NCI-H524 (cell line): ENCODE measurements around the gene NOS1.
"Not testable (repeated sequence)": the region's sequence is repeated elsewhere in the genome, so short reads cannot be mapped to it uniquely, and the experiment has no call there.

Experiments
- DNase-seq, 2 experiments: peaks; one replicate each; lab custom pipeline; 2025; lab: John Stamatoyannopoulos, UW

Gene NOS1

DNA sequence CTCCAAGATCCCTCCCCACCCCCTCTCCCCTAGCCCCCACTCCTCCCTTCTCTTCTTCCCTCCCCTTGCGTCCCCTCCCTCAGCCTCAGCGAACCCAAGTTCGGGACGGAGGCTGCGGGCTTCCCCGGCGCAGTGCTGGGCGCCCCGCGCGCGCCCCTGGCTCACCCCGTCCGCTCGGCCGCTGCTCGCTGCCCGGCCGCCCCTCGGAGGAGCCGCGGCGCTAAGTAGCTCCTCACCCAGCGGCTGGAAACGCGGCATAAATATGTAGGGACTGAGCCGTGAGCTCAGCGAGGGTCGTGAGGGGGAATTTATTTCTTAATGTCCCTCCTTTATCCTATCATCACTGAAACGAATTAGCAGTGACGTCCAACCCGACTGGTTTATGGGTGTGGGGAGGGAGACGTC lies at the start of gene NOS1:
Gene NOS1, minus strand, starts transcription at position 280 of the 405 bp plus-strand sequence. CDS start 30,557 bp downstream, outside the sequence.
- DNase-seq = no peak

DNA sequence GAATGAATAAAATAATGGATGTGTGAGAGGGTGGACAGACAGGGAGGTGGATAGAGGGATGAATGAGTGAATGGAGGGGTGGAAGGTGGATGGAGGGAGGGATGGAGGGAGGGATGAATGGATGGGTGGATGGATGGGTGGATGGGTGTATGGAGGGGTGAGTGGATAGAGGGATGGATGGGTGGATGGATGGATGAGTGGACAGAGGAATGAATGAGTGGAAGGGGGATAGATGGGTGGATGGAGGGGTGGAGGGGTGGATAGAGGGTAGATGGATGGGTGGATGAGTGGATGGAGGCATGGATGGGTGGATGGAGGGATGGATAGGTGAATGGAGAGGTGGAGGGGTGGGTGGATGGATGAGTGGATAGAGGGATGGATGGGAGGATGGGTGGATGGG lies 47.9 kb upstream of the NOS1 start:
- DNase-seq = no peak

DNA sequence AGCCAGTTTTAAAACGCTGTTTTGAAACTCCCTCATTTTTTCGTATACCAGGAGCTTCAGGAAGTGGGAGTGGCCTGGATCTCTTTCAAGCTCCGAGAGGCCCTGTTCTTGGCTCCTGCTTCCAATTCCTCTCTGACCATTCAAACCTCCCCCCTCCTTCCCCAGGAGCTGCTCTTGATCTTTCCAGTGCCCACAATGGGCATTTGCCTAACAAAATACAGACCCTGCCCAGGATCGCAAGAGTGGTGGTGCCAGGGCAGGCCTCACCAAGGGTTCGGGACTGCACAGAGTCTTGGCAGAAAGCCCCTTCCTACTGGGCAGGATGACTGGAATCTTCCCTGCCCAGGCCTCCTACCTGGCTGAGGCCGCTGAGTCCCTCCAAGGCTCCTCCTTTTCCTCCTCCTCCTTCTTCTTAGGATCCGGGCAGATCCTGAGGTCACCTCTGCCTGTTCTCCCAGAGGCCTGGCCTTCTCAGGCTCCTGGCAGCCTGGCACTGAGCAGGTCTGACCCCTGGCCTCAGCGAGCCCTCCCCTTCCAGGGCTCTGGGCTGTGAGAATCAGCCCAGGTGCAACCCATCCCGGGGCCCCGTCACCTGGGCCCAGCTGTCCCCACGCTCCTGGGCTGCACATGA lies 46.9 kb upstream of the NOS1 start:
- DNase-seq = no peak

DNA sequence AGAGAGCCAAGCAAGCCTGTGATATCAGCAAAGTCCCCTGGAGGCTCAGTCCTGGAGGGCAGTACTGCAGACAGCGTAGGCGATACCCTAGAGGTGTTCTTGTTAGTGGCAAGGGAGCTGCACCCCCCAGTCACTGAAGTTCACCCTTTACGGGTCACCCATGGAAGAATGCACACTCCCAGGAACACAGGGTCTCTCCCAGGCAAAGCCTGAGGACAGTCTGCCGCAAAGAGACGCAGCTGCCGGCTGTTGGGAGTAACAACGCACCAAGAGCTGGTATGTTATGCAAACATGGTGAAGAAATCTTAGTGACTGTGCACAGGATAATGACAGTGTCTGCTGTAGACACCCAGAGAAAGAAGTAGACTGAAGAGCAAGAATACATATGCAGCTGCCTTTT lies 43.5 kb upstream of the NOS1 start:
- DNase-seq = no peak

DNA sequence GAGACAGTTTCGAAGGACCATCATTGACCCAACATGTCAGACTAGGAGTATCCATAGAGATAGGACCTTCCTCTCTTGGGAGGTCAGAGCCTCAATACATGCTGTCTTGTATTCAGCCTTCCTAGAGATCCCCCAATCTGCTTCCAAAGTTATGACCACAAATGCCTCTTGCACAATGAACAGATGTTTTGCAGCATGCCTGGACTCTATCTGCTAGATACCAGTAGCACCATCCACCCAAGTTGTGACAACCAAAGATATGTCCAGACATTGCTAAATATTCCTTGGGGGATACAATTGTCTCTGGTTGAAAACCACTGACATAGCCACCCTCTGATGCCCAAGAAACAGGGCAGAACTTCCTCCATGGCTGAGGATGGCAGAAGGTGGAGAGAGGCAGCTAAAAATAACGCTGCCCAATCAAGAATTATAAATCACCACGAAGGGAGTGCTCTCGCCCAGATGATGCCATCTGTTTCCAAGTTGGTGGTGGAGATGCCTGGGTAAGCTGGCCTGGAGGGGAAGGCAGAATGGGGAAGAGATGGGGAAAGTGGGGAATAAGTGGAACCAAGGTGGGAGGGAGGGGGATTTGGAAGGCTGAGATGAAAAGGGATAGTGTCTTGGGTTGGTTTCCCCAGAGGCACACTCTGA lies 42.9 kb upstream of the NOS1 start:
- DNase-seq = peak; percentile 29 to 58

DNA sequence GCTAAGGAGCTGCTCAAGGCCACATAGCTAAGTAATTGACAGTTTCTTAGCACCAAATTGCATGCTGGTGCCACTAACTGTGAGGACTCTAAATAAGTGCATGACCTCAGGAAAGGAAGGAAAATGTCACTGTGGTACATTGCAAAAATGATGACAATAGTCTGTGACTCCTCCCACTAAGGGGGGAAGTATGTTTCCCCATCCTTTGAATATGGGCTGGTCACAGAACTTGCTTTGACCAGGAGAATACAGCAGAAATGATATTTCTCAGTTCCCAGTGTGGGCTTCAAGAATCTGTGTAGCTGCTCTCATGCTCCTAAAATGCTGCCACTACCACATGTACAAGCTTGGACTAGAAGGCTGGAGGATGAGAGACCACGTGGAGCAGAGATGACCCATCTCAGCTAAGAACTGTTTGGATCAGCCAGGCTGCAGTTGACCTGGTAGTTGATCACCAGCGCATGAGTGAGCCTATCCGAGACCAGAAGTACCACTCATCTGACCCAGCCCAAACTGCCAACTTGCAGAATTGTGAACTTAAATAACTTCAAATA lies 42.2 kb upstream of the NOS1 start:
- DNase-seq = no peak

DNA sequence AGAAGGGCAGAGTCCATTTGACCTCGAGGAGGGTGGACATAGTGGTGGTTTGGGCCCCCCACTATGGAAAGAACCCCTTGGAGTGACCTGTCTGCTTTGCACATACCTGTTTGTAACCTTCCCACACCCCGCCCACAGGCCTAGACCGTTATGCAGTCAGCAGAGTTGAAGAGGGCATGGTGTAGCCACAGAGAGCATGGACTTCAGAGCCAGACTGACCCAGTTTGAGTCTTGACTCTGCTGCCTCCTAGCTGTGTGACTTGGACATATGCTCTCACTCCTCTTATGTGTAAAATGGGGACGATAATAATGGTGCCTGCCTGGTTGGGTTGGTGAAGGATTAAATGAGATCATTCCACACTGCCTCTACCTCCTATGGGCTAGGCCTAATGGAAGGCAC lies 40.9 kb upstream of the NOS1 start:
- no peak for DNase-seq

DNA sequence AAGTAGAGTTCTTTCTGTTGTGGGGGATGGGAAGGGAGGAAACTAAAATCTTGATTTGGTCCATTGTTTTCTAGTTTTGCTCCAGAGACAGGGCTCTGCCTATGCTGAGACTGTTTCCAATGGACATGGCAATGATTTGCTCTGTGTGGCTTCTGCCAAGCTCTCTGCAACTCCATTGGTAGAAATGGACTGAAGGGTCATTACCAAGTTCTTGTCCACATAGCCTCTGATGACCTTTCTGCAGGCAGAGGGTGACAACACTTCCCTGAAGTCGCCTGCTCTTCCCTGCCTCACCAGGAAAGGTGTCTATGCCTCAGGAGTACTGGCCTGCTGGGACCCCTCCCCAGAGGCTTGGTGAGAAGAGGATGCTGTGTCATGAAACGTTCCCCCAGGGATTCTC lies 39.5 kb upstream of the NOS1 start:
- no peak for DNase-seq

DNA sequence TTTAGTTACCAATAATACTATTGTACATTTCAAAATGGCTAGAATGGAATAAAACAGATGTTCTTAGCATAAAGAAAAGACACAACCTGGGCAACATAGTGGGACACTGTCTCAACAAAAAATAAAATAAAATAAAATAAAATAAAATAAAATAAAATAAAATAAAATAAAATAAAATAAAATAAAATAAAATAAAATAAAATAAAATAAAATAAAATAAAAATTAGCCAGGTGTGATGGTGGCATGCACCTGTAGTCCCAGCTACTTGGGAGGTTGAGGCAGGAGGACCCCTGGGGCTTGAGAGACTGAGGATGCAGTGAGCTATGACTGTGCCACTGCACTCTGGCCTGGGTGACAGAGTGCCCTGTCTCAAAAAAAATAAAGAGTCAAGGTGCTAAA lies 37.1 kb upstream of the NOS1 start:
- not testable (repeated sequence) for DNase-seq

DNA sequence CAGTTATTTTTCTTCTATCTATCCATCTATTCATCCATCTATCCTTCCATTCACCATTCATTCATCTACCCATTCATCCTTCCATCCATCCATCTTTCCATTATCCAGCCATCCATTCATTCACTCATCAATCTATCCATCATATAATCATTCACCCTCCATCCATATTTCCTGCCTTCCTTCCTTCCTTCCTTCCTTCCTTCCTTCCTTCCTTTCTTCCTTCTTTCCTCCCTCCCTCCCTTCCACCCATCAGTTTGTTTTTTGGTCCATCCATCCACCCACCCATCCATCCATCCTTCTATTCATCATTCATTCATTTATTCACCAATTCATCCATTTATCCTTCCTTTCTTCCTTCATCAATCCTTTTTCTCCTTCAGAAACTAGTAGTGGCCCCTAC lies 34.3 kb upstream of the NOS1 start:
- DNase-seq = no peak

DNA sequence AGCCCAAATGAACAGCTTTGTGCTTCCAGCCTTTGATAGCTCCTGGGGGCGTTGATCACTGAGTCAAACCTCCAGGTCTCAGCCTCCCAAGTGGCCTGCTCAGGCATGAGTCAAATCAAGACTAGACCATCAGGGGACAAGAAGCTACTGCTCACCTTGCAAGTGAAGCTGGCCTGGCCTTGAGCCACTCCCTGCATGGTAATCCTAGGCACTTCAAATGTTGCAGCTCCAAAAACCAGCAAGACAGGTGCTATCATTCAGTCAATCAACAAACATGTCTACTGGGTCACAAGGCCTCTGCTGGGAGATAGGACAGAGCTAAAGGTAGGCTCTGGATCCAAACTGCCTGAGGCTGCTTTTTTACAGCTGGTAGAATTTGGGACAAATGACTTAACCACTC lies 33.1 kb upstream of the NOS1 start:
- DNase-seq = no peak

DNA sequence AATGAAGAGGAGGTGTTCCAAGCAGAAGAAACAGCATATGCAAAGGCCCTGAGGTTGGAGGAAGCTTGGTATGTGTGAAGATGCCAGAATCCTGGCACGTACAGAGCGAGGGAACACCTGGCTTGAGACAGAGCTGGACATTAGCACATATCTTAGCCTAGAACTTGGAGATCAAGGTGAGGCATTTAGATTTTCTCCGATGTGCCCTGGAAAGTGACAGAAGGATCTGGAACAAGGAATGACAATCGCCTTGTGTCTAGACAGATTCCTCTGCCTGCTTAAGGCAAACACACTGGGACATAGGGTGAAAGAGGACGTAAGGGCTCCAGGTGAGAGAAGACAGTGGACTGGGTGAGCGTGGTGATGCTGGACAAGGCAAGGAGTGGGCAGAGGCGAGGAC lies 32.2 kb upstream of the NOS1 start:
- DNase-seq = no peak

DNA sequence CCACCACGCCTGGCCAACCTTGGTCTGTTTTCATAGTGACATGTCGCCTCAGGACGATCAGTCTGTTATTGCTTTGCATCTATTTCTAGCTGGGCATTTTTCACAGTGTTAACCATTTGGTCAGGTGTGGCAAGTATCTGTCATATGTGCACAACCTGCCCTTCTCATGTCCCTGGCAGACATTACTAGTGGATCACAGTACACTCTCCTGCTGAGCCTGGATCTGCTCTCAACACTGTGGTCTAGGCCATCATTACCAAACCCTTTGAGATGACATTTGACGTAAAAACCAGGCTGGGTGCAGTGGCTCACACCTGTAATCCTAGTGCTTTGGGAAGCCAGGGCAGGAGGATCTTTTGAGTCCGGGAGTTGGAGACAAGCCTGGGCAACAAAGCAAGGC lies 29.4 kb upstream of the NOS1 start:
- DNase-seq = no peak

DNA sequence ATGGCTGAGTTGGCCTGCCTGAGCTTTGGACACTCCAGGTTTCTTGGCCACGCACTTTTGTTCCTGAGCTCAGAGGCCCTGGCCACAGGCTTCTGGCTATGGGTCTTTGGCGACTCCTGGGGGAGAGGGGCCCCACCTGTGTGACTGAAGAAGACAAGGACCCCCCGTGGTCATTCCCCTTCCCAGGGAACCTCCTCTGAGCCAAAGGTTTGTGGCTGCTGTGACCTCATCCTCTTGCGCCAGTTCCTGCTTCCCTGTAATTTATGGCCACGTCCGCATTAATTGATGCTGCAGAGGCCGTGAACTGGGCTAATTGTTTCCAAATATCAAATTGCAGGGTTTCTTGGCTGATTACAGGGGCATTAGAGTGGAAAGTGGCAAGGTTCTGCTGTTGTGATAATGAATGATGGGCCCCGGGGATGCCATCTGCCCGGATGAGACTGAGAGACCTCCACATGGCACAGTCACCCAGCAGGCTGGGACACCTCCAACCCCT lies 27.6 kb upstream of the NOS1 start:
- peak; percentile 67 to 73 for DNase-seq

DNA sequence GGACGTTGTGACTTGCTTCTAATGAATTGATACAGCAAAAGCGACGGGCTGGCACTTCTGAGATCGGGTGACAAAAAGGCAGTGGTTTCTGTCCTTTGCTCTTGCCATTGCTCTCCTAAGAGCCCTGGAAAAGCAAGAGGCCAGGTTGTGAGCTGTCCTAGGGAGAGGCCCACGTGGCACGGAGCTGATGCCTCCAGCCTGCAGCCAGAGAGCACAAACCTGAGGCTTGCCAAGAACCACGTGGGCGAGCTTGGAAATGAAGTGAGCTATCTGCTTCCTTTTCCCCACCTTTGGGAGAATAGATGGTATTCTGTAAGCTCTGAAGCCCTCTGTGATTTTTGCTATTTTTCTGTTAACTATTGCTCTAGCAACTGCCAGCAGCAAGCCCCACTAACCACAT lies 26.4 kb upstream of the NOS1 start:
- no peak for DNase-seq

DNA sequence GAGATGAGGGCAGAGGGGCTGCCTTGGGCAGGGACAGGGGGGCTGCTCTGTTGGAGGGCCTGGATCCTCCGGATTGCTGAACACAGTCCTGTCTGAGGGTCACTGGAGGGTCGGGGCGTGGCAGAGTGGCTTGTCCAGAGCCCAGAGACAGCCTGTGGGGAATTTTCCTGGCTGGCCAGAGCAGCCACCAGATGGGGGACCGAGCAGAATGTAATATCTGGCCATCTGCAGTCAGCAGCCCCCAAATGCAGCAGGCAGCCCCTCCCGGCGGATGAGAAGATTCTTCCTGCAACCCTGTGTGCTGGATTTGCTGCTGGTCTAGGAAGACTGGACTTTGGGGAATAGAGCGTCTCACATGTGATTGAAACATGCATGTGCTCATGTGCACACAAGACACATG lies 23.3 kb upstream of the NOS1 start:
- peak in 1 of 2 experiments; percentile 44 for DNase-seq

DNA sequence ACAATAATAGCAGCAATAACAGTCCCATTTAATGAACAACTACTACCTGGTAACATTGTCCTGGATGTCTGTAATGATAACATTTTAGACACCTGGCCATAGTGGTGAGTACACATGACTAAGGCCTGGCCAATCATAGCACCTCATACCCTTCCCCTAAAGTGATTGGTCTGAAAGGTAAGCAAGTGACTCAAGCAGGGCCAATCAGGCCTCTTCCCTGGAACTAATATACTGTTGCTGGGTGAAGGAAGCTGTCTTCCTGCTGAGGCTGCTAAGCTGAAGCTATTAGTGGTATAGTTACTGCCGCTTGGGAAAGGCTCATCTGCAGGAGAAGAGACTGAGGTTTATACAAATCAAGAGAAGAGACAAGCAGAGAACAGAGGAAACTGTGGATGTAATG lies 18.7 kb upstream of the NOS1 start:
- DNase-seq = peak; percentile 20 to 32

DNA sequence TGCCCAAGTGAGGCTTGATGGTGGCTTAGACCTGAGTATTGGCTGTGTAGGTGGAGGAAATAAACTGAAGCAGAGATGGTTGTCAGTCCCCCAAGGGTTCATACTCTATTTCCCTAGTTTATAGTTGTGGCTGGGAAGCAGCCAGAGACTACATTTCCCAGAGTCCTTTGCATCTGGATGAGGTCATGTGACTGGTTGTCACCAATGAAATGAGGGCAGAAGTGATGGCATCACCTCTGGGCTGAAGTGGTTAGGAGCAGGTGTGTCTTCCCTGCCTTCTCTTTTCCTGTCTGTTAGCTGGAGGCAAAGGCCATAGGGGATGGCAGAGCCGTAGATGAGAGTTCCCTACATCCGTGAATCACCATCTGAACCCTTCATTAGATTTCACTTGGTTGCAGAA lies 16.3 kb upstream of the NOS1 start:
- DNase-seq = peak in 1 of 2 experiments; percentile 16

DNA sequence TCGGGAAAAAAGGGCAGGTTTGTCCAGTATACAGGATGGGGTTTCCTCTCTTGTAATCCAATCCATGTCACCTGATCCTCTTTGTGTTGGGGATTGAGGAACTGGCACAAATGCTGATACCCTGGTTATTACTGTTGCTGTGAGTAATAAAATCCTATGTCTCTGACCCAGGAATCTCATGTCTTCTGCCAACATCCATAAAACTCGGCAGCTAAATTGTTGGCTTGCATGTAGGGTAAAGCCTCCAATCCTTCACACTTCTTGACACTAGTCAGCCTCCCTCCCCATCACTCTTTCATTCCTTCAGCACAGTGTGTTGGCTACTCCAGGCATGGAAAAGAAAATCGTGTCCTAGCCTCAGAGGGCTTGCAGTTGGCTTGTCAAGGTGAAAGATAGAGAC lies 9.2 kb upstream of the NOS1 start:
- no peak for DNase-seq

DNA sequence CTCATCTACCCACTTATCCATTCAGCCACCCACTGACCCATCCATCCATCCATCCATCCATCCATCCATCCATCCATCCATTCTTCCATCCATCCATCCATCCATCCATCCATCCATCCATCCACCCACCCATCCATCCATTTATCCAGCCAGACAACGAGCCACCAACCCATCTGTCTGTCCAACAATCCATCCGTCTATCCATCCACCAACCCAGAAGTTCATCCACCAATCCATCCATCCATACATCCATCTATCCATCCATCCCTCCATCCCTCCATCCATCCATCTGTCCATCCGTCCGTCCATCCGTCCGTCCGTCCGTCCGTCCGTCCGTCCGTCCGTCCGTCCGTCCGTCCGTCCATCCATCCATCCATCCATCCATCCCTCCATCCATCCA lies 8.6 kb upstream of the NOS1 start:
- DNase-seq = not testable (repeated sequence)

DNA sequence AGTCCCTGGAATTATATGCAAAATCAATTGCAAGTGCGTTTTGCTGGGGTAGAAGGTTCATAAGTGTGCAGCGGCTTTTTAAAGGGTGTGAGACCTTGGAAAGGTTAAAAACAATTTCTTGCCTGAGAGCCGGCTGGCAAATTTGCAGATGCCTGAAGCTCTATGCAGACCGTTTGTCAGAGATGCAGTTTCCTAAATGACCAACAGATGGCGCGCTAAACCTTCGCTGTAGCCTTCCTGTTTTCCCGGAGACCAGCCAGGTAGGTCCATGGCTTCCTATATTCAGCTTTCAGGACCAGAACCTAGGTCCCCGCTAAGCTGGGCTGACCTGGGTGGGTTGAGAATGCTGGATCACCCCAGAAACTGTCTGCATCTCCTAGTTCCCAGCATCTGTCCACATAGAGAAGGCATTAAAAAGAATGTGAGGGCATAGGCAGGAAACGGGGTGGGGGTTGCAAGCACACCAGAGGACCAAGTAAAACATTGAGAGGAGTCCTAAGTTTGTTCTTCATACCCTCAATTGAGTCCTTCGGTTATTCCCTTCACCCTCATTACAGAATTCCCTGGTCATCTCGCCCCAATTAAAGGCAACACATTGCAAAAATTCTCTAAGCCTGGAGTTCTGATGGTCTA lies 5.7 kb upstream of the NOS1 start:
- peak; percentile 38 to 79 for DNase-seq

DNA sequence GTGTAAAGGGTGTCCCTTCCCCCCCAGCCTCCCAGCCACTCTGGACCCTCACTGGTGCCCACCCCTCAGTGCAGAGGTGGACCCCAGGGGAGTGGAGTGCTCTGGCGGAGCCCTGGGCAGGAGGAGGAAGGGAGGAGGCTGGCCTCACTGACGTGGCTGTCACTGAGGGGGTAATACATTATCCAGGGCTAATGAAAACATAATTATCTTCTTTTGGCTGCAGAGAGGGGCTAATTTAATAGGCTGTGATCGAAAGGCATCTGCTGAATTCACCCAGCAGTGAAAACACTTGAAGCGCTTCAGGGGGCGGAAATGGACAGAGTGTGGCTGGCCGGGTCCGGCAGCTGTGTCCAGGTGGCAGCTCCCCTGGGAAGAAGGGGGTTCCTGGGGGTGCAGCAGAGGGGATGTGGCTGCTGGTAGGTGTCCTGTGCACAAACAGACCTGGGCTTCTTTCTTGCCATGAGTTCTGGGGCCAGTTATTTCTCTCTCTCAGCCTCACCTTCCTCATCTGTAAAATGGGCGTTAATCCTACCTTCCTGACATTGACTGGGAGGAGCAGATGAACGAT lies 3.7 kb upstream of the NOS1 start:
- peak in 1 of 2 experiments; percentile 39 for DNase-seq
